T-helper 2 cell (primary cell): Measurements from ENCODE around the gene BLVRB.
A peak's percentile ranks its signal among the peaks of the same experiment; 100 is the strongest.
"Not testable (repeated sequence)": the region's sequence is repeated elsewhere in the genome, so short reads cannot be mapped to it uniquely, and the experiment has no call there.

Source experiments
- DNase-seq, 5 experiments: peaks; one replicate each; pipeline versions ENCODE4 v3.0.0 to v3.0.0-alpha.2; 2012 to 2022
- total RNA-seq, 2 donors: gene quantifications; one replicate each; lab custom pipeline; 2026; lab: John Stamatoyannopoulos, UW

BLVRB gene
- total RNA-seq, result 1.9 to 4.2 reads per million in 2 donors

DNA sequence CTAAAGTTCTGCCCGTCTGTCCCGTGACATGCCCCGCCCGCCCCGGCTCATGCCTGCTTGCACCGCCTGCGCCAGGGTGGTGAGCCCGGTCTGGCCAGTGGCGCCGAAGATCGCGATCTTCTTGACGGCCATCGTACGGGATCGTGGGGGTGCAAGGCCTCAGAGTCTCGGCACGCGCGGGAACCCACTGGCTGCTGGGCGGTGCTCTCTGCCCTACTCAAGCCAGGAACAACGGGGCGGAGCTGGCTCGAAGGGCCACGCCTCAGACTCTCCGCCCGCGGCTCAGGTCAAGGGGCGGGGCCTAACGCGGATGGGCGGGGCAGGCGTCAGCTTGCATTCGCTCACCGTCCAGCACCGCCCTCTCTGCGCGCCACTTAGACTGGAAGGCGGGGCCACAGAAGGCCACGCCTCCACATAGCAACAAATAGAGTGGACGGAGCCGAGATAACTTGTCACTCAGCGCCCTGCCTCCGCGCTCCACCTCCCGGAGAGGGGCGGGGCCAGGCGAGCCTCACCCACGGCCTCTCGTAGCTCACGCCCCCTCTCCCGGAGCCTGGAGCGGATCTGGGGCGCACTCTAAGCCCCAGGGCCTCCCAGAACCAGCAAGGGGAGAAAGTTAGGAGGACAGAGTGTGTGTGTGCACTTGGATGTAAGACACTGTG lies at the start of gene BLVRB:
Gene BLVRB, minus strand, starts transcription at position 189 of the 662 bp plus-strand sequence. Its CDS starts 57 bp downstream, at position 132.
- DNase-seq, result peak; percentile 98 to 100 (median 99)

DNA sequence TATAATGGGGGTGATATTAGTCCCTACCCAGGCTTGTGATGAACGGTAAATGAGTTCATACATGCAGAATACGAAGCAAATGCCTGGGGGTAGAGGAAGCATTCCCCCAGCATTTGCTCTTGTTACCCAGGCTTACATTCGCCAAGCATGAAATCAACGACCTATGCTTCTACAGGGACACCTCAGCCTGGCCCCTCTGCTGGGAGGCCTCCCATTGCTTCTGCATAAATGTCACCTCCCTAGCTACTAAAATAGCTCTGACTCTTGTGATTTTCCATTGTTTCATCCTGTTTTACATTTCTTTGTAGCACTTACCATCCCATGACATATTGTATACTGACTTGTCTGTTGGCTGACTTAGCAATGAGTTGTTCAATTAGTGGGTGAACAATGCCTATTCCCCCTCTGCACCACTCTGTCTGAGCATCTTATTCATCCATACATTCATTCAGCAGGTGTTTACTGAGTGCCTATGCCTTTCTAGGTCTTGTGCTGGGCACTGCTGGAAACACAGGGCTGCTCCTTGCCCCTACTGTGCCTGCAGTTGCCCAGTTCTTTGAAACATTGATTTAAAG lies 48.3 kb upstream of the BLVRB start:
- no peak for DNase-seq

DNA sequence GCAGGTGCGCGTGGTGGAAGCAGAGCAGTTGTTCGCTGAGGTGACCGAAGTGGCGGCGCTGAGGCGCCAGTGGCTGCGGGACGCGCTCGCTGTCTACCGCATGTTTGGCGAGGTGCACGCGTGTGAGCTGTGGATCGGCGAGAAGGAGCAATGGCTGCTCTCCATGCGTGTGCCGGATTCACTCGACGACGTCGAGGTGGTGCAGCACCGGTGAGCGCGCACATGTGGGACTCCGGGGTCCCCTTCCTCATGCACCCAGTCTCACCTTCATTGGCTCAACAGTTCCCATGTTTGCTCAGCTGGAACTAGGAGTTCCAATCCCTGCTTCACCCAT lies 47.8 kb upstream of the BLVRB start:
- DNase-seq, result no peak

DNA sequence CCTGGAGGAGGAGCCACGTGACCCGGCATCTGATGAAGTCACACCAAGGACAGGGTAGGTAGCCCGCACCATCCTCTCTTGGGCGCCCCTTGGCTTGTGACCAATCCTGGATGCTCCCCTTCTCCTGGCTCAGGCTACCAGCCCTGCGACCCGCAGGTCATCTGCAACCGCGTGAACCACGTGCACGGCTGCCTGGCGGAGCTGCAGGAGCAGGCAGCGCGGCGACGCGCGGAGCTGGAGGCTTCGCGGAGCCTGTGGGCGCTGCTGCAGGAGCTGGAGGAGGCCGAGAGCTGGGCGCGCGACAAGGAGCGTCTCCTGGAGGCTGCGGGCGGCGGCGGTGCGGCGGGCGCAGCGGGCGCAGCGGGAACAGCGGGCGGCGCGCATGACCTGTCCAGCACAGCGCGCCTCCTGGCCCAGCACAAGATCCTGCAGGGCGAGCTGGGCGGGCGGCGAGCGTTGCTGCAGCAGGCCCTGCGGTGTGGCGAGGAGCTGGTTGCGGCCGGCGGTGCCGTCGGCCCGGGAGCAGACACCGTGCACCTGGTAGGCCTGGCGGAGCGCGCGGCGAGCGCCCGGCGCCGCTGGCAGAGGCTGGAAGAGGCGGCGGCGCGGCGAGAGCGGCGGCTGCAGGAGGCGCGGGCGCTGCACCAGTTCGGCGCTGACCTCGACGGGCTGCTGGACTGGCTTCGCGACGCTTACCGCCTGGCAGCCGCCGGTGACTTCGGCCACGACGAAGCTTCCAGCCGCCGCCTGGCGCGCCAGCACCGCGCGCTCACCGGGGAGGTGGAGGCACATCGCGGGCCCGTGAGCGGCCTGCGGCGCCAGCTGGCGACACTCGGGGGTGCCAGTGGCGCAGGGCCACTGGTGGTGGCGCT lies 47.2 kb upstream of the BLVRB start:
- peak in 1 of 5 experiments; percentile 22 for DNase-seq

DNA sequence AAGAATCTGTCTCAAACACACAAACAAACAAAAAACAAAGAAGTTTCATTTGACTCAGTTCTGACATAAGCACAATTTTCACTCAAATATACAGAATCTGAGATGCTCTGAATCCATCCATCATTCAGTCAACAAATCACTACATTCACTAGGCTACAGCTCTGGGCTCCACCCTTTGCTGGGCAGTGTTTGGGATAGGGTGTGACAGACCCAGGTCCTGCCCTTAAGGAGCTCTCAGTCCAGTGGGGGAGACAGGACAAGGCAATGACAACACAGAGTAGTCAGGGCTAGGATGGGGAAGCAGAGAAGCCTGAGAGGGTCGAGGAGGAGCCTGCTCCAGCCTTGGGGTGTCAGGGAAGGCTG lies 46.5 kb upstream of the BLVRB start:
- no peak for DNase-seq

DNA sequence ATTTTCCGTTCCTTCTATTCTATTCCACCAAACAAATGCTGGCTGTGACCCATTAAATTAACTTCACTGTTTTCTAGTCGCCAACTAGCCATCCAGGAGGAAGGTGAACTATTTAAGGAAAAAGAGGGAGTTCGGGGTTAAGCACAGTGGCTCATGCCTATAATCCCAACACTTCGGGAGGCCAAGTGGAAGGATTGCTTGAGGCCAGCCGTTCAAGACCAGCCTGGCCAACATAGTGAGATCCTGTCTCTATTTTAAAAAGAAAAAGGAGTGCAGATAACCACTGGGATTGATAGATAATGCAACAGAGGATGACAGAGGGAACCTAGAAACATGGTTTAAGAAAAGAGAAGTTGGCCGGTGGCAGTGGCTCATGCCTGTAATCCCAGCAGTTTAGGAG lies 45.9 kb upstream of the BLVRB start:
- no peak for DNase-seq

DNA sequence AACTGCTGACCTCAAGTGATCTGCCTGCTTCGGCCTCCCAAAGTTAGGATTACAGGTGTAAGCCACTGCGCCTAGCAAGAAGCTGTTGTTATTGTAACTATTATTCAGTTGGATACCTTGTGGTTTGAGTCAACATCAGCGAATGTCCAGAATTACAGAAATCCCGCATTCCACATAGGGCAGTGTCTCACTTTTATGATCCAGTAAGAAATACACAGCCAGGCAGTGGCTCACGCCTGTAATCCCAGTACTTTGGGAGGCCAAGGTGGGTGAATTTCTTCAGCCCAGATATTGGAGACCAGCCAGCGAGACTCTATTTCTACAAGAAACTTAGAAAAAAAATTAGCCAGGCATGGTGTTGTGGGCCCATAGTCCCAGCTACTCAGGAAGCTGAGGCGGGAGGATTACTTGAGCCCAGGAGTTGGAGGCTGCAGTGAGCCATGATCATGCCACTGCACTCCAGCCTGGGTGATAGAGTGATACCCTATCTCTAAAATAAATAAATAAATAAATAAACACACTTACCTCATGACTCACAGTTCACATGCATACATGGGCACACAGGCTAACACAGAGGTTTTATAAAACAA lies 45.1 kb upstream of the BLVRB start:
- no peak for DNase-seq

DNA sequence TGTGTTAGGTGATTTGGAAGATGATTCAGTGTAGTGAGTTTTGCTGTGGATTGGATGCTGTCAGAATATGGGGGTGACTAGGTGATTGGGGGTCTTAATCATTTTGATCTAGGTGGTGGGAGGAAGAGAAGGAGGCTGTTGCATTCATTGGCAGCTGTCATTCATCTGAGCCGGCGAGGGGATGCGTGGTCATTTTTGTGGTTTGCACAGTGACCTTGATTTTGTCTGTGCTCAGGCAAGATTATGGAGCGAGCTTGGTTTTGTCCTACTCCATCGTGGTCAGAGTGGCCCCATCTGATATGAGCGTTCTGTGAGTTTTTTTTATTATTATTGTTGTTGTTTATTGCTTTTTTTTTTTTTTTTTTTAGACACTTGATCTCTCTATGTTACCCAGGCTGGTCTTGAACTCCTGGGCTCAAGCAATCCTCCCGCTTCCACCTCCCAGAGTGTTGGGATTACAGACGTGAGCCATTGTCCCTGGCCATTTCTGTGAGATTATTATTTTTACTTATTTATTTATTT lies 43.3 kb upstream of the BLVRB start:
- no peak for DNase-seq

DNA sequence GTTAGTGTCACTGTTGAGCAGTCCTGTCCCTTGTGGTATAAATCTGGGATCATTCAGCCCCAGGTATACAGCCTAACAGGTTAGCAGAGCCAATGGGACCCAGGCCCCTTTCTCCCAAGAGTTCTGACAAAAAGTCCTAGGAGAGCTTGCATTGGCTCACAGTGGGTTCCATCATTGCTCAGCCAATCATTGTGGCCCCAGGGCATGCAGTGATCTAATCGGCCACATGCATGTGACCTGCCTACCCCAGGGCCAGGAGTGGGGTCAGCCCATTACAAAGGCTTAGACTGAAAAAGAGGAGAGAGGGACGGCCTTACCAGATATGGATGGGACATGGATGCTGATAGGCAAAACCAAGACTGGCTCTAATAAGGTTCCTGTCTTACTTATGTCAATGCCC lies 42.3 kb upstream of the BLVRB start:
- DNase-seq, result no peak

DNA sequence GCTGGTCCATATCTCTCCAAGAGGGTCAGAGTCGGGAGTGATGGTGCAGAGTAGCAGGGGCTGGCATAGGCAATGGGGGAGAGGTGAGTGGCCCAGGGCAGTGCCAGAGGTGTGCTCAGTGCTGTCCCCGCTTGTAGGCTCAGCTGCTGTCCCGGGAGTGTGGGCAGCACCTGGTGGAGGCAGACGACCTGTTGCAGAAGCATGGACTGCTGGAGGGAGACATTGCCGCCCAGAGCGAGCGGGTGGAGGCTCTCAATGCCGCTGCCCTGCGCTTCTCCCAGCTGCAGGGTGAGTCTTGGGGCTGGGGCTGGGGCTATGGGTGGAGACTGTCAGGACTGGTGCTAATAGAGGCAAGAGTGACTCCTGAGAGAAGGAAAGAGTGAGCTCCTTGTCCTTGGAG lies 40.6 kb upstream of the BLVRB start:
- no peak for DNase-seq

DNA sequence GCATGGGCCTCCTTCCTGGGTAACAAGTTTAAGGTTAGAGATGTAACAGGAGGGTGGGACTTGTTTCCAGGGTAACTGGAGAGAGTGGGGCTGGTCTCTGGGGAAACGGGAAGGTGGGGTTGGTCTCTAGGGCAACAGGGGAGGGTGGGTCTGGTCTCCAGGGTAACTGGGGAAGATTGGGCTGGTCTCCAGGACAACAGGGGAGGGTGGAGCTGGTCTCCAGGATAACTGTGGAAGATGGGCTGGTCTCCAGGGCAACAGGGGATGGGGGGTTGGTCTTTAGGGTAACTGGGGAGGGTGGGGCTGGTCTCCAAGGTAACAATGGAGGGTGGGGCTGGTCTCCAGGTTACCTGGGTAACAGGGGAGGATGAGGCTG lies 37.8 kb upstream of the BLVRB start:
- DNase-seq, result no peak

DNA sequence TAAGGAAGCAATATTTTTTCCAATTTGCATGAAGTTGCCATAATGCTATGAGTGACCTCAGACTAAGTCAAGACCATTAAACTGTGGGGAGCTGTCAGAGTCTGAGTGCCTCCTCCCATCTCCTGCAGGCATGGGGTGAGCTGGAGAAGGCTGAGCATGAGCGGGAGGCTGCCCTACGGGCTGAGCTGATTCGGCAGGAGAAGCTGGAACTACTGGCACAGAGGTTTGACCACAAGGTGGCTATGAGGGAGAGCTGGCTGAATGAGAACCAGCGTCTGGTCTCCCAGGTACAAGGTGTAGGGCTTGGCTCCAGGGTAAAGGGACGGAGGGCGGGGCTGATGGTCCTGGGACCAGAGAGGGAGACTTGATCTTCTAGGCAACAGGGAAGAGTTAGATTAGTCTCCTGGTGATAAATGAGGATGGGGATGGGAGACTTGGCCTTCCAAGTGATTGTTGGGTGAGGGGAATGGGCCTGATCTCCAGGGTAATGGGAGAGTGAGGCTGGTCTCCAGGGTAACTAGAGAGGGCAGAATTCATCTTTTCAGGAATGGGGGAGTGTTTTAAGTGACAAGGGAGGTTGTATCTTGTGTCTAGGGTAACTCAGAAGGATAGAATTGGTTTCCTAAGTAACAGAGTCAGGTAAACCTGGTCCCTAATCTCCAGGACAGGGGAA lies 37.2 kb upstream of the BLVRB start:
- DNase-seq, result no peak

DNA sequence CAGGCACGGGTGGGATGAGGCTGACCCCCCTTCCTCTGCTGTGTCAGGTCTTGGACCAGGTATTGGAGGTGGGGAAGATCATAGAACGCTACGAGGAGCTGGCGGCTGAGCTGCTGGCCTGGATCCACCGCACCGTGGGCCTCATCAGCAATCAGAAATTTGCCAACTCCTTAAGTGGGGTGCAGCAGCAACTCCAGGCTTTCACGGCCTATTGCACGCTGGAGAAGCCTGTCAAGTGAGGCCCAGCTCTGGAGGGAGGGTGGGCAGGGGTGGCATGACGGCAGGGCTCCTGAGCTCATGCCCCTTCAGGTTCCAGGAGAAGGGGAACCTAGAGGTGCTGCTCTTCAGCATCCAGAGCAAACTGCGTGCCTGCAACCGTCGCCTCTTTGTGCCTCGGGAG lies 36.5 kb upstream of the BLVRB start:
- no peak for DNase-seq

DNA sequence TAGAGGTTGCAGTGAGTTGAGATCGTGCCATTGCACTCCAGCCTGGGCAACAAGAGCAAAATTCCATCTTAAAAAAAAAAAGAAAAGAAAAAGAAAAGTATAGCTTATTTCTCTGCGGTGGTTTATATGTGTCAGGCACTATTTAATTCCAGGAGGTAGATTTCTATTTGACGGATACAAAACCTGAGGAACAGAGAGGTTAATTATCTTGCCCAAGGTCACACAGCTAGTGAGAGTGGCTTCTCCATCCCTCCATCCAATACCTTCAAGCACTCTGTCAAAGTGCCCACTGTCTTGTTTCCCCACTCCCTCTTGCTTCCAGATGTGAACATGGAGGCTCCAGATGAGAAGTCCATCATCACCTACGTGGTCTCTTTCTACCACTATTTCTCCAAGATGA lies 36.1 kb upstream of the BLVRB start:
- DNase-seq, result no peak

DNA sequence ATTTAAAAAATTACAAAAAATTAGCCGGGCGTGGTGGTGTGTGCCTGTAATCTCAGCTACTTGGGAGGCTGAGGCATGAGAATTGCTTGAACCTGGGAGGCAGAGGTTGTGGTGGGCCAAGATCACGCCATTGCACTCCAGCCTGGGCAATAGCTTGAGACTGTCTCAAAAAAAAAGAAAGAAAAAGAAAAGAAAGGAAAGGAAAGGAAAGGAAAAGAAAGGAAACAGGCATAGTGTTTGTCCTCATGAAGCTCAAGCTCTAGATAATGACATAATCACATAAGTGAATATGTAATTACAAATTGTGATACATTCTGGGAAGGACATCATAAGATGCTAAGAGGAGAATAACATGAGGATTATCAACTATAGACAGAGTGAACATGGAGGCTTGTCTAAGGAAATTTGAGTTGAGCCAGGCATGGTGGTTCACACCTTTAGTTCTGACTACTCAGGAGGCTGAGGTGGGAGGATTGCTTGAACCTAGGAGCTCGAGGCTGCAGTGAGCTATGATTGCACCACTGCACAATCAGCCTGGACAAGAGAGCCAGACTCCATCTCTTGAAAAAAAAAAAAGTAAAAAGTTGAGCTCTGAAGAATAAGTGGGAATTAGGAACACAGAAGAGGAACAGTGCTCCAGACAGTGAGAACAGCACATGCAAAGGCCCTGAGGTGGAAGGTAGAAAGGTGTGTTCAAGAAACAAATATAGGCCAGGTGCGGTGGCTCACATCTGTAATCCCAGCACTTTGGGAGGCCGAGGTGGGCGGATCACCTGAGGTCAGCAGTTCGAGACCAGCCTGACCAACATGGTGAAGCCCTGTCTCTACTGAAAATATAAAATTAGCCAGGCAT lies 35.4 kb upstream of the BLVRB start:
- not testable (repeated sequence) for DNase-seq

DNA sequence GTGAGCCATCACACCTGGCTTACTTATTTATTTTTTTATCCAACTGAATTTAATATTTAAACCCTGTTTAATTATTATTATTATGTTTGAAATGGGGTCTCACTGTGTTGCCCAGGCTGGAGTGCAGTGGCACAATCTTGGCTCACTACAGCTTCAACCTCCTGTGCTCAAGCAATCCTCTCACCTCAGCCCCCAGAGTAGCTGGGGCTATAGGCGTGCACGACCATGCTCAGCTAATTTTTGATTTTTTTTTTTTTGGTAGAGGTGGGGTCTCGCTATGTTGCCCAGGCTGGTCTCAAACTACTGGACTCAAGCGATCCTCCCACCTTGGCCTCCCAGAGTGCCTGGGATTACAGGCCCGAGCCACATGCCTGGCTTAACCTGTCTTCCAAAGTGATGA lies 33.8 kb upstream of the BLVRB start:
- DNase-seq, result no peak

DNA sequence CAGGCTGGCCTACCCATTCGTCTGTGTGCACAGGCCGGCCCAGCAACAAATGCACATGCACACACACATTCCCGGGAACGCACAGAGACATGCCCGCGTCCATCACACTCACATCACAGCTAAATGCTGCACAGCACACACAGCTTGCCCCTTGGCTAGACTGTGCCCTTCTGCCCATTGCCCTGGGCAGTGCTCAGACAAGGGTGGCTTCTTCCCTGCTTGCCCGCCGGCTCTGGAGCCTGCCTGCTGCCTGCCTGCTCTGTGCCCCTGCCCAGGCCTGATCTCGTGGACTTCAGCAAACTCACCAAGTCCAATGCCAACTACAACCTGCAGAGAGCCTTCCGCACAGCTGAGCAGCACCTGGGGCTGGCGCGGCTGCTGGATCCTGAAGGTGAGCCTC lies 31.7 kb upstream of the BLVRB start:
- no peak for DNase-seq

DNA sequence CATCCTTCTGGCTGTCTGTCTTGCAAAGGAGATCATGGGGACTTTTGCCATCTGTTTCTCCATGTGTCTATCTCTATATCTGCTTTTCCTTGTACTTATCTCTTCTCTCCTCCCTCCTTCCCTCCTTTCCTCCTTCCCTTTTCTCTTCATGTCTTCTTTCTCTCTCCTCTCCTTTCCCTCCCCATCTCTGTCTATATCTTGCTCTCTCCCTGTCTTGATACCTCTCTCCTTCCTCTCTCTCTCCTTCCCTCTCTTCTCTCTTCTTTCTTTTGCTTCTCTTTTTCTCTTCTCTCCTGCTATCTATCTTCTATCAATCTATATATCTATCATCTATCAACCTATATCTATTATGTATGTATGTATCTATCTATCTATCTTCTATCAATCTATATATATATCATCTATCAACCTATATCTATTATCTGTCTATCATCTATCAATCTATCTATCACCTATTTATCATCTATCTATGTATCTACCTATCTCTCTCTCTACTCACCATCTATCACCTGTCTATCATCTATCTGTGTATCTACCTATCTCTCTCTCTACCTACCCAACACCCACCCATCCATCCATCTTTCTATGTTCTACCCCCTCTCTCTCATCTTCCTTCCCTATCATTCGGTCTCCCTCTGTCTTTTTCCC lies 28.8 kb upstream of the BLVRB start:
- DNase-seq, result no peak

DNA sequence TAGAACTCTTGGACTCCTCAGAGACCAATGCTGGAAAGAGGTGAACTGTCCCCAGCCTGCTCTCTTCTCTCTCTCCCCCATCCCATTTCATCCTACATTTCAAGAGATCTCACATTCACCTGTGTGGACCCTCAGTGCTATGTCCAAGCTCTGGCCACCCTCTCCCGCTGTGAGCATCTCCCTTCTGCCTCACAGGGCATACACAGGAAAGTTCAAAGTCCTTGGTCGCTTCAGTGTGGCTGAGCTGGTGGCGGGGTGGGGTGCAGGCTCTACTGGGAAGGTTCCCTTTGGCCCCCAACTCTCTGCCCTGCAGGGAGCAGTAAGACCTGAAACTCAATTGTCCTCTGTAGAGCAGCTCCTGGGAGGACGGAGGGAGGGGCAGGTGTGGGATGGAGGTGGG lies 28.2 kb upstream of the BLVRB start:
- DNase-seq, result no peak

DNA sequence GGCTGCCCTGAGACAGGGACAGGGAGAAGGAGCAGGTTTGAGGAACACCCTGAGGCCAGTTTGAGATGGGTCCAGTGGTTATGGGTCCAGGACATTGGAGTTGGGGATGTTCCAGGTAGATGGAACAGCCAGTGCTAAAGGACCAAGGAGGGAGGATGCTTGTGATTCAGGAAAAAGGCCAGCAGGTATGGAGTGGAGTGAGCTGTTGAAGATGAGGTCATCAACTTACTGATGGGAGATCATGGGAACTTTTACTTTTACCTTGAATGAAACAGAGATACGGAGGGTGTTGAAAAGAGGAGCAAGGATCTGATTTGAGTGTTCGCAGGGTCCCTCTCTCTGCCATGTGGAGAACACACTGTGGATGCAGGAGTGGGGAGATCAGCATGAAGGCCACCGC lies 26.7 kb upstream of the BLVRB start:
- no peak for DNase-seq

DNA sequence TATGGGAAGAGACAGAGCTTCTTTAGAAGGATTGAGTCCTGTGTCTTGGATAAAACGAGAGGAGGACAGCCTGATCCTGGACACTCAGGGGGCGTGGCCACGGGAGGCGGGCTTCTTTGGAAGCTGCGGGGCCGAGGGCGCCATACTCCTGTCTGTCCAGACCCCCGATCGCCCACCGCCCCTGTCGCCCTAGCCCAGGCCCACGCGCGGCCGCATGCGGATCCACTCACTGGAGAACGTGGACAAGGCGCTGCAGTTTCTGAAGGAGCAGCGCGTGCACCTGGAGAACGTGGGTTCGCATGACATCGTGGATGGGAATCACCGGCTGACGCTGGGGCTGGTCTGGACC lies 24.3 kb upstream of the BLVRB start:
- no peak for DNase-seq

DNA sequence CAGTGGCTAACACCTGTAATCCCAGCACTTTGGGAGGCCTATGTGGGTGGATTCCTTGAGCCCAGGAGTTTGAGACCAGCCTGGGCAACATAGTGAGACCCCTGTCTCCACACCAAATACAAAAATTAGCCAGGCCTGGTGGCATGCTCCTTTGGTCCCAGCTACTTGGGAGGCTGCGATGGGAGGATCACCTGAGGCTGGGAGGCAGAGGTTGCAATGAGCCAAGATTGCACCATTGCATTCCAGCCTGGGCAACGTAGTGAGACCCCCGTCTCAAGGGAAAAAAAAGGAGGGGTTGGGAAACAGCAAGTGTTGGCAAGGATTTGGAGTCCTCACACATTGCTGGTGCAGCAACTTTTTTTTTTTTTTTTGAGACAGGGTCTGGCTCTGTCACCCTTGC lies 20.5 kb upstream of the BLVRB start:
- DNase-seq, result no peak
